HepG2 (cell line): ENCODE measurements around the gene SLC5A10.
"Not testable (repeated sequence)": the region's sequence is repeated elsewhere in the genome, so short reads cannot be mapped to it uniquely, and the experiment has no call there.

Experiments used
- MAZ ChIP-seq, 2 experiments: sonication (generic) in 1 of 2; formaldehyde crosslinking in 1 of 2; IDR thresholded peaks; 2 replicates each; pipeline versions ENCODE4 v1.5.0 to v1.6.1; 2012 to 2020; ENCODE audit warnings: low read depth in 2 of 2, mild to moderate bottlenecking in 2 of 2, borderline replicate concordance in 1 of 2, improper control_type of control experiment in 1 of 2, low read length in 1 of 2, missing genetic modification reagents in 1 of 2, moderate library complexity in 1 of 2
- NBN ChIP-seq: fragments of 450-650 bp; conservative IDR thresholded peaks from 2 replicates; pipeline ENCODE4 v1.6.1; 2017
- PAX8 ChIP-seq: sonication (generic); formaldehyde crosslinking; IDR thresholded peaks from 2 replicates; pipeline ENCODE4 v1.8.0; 2022; ENCODE audit warnings: mild to moderate bottlenecking, missing genetic modification reagents, borderline replicate concordance
- ZNF24 ChIP-seq: fragments of 450-650 bp; IDR thresholded peaks from 2 replicates; pipeline ENCODE4 v1.6.1; 2017; ENCODE audit warnings: antibody characterized with exemption, mild to moderate bottlenecking
- ZNF83 ChIP-seq: sonication (generic); formaldehyde crosslinking; IDR thresholded peaks from 2 replicates; pipeline ENCODE4 v1.4.0; 2020; ENCODE audit warnings: missing genetic modification reagents, mild to moderate bottlenecking, borderline replicate concordance
- TF ChIP-seq, protein P1 (sequence below), 2 experiments: IDR thresholded peaks; 2 replicates each; pipeline ENCODE4 v1.6.1; 2011 to 2012; ENCODE audit warnings: low read length in 2 of 2, borderline replicate concordance in 1 of 2, low read depth in 1 of 2, mild to moderate bottlenecking in 1 of 2, moderate library complexity in 1 of 2

DNA sequence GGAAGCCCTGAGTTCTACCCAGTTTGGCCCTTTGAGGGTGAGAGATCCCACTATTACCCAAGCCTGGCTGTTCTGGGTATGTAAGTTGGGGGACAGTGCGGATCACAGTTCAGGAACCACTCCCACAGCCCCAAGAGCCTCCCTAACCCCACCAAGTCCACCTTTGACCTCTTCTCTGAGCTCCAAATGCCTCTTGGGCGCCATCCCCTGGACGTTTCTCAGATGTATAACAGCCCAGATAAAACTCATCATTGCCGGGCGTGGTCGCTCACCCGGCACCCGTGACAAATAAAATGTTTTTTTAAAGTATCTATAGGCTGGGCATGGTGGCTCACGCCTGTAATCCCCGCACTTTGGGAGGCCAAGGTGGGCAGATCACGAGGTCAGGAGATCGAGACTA is 103.5 kb downstream of the SLC5A10 start:
- TF ChIP-seq, protein P1, sequence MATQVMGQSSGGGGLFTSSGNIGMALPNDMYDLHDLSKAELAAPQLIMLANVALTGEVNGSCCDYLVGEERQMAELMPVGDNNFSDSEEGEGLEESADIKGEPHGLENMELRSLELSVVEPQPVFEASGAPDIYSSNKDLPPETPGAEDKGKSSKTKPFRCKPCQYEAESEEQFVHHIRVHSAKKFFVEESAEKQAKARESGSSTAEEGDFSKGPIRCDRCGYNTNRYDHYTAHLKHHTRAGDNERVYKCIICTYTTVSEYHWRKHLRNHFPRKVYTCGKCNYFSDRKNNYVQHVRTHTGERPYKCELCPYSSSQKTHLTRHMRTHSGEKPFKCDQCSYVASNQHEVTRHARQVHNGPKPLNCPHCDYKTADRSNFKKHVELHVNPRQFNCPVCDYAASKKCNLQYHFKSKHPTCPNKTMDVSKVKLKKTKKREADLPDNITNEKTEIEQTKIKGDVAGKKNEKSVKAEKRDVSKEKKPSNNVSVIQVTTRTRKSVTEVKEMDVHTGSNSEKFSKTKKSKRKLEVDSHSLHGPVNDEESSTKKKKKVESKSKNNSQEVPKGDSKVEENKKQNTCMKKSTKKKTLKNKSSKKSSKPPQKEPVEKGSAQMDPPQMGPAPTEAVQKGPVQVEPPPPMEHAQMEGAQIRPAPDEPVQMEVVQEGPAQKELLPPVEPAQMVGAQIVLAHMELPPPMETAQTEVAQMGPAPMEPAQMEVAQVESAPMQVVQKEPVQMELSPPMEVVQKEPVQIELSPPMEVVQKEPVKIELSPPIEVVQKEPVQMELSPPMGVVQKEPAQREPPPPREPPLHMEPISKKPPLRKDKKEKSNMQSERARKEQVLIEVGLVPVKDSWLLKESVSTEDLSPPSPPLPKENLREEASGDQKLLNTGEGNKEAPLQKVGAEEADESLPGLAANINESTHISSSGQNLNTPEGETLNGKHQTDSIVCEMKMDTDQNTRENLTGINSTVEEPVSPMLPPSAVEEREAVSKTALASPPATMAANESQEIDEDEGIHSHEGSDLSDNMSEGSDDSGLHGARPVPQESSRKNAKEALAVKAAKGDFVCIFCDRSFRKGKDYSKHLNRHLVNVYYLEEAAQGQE (IDR thresholded peaks at IDR 0.05; ENCODE audit: borderline replicate concordance in 1 of 2, low read depth in 1 of 2, low read length in 2 of 2), result not testable (repeated sequence)
- not testable (repeated sequence) for TF ChIP-seq PAX8; NBN; MAZ (IDR thresholded peaks at IDR 0.05; ENCODE audit: borderline replicate concordance, low read depth, low read length); MAZ (CRISPR knock-in tag; IDR thresholded peaks at IDR 0.05; ENCODE audit: low read depth); ZNF24; ZNF83 (CRISPR knock-in tag)
